Keratinocyte (primary cell): ENCODE measurements around the gene KDM8. TPM values are rescaled to one million over a fixed set of nuclear protein-coding genes. Genes with fewer than 3 reads are reported as not detected.

Source experiments
- DNase-seq: peaks from one replicate; pipeline ENCODE4 v3.0.0-alpha.2; 2011; ENCODE audit warnings: low read depth, missing footprints, low spot score
- FAIRE-seq: peaks from 2 replicates; lab custom pipeline; 2011; peaks lifted over from hg19 to GRCh38; lab: Jason Lieb, UNC
- H2AFZ ChIP-seq: 2 replicates; pipeline ENCODE4 v1.6.0; 2012; ENCODE audit warnings: low read length, control low read depth, inconsistent platforms; ENCODE audit not compliant: control insufficient read depth
- H3K27ac ChIP-seq: 2 replicates; pipeline ENCODE4 v1.5.1; 2011; ENCODE audit warnings: low read length; ENCODE audit not compliant: control insufficient read depth, insufficient read depth
- H3K27me3 ChIP-seq: 3 replicates; pipeline ENCODE4 v1.6.0; 2011; ENCODE audit warnings: low read length; ENCODE audit not compliant: control insufficient read depth, insufficient read depth; ENCODE audit errors: extremely low read depth
- H3K36me3 ChIP-seq, 2 experiments: 2 replicates in 1 of 2; 3 replicates in 1 of 2; pipeline ENCODE4 v1.5.1; 2011; ENCODE audit warnings: low read length in 2 of 2, mild to moderate bottlenecking in 1 of 2; ENCODE audit not compliant: control insufficient read depth in 2 of 2, insufficient read depth in 2 of 2; ENCODE audit errors: extremely low read depth in 1 of 2
- H3K4me1 ChIP-seq: 3 replicates; pipeline ENCODE4 v1.5.1; 2011; ENCODE audit warnings: low read length; ENCODE audit not compliant: control insufficient read depth, insufficient read depth; ENCODE audit errors: extremely low read depth
- H3K4me2 ChIP-seq: 3 replicates; pipeline ENCODE4 v1.6.0; 2011; ENCODE audit warnings: low read depth, low read length; ENCODE audit not compliant: control insufficient read depth, insufficient read depth; ENCODE audit errors: extremely low read depth
- H3K4me3 ChIP-seq, 3 experiments: fragments of 200-600 bp in 1 of 3; sonication (generic) in 1 of 3; 2 replicates in 2 of 3; 3 replicates in 1 of 3; pipeline ENCODE4 v1.5.1; 2011 to 2016; ENCODE audit warnings: low read length in 3 of 3, mild to moderate bottlenecking in 3 of 3, control low read depth in 2 of 3, inconsistent platforms in 1 of 3, low read depth in 1 of 3, mixed read lengths in 1 of 3, mixed run types in 1 of 3, moderate library complexity in 1 of 3; ENCODE audit not compliant: control insufficient read depth in 2 of 3, insufficient read depth in 2 of 3; ENCODE audit errors: extremely low read depth in 1 of 3
- H3K79me2 ChIP-seq: 2 replicates; pipeline ENCODE4 v1.6.0; 2012; ENCODE audit warnings: low read length; ENCODE audit not compliant: control insufficient read depth, insufficient read depth
- H3K9ac ChIP-seq: 3 replicates; pipeline ENCODE4 v1.6.0; 2011; ENCODE audit warnings: low read length; ENCODE audit not compliant: control insufficient read depth, insufficient read depth; ENCODE audit errors: extremely low read depth
- H3K9me1 ChIP-seq: 3 replicates; pipeline ENCODE4 v1.6.0; 2011; ENCODE audit warnings: low read length; ENCODE audit not compliant: control insufficient read depth, insufficient read depth; ENCODE audit errors: extremely low read depth
- H3K9me3 ChIP-seq: 2 replicates; pipeline ENCODE4 v1.5.1; 2012; ENCODE audit warnings: low read depth, low read length; ENCODE audit not compliant: control insufficient read depth
- H4K20me1 ChIP-seq: 3 replicates; pipeline ENCODE4 v1.6.0; 2011; ENCODE audit warnings: low read length; ENCODE audit not compliant: control insufficient read depth, insufficient read depth; ENCODE audit errors: extremely low read depth
- CTCF ChIP-seq, 3 experiments: IDR thresholded peaks in 1 of 3; conservative IDR thresholded peaks in 1 of 3; optimal IDR thresholded peaks in 1 of 3; 2 replicates in 2 of 3; 3 replicates in 1 of 3; pipeline versions ENCODE3 to v1.5.1; 2011; ENCODE audit warnings: low read length in 3 of 3, mild to moderate bottlenecking in 3 of 3, moderate library complexity in 2 of 3, control low read depth in 1 of 3, inconsistent platforms in 1 of 3; ENCODE audit not compliant: insufficient read depth in 2 of 3; ENCODE audit errors: extremely low read depth in 1 of 3
- EZH2 ChIP-seq: IDR thresholded peaks from one replicate; pipeline ENCODE4 v1.6.1; 2012; ENCODE audit warnings: inconsistent platforms, mild to moderate bottlenecking, low read length, moderate library complexity
- dilution Hi-C: fragments of 300-500 bp; cut with MboI; formaldehyde crosslinking; loops from one replicate; pipeline ENCODE4 v1.7.0; 2020; ENCODE audit warnings: low sequenced_read_pairs; ENCODE audit not compliant: extremely low pct_ligation_motif_present
- polyA minus RNA-seq, 3 experiments: library from RNA; depleted of rRNA, polyadenylated mRNA; stranded (reverse); fragments of >200 nt; gene quantifications; 1 replicate in 1 of 3; 2 replicates in 1 of 3; 3 replicates in 1 of 3; pipeline ENCODE4 v1.2.3, GENCODE V29; 2011
- polyA plus RNA-seq, 5 experiments: library from polyadenylated mRNA; depleted of rRNA in 3 of 5; stranded (reverse) in 3 of 5; stranded (forward) in 1 of 5; unstranded in 1 of 5; fragments of >200 nt; gene quantifications; 1 replicate in 1 of 5; 2 replicates in 3 of 5; 3 replicates in 1 of 5; pipeline versions ENCODE4 v1.2.1 to v1.2.3, GENCODE V29; 2011 to 2012; ENCODE audit warnings: missing spikeins in 2 of 5, low read depth in 1 of 5, low replicate concordance in 1 of 5

The KDM8 gene
- polyA plus RNA-seq (1.5 to 2.3 TPM (median 2.0 TPM) in 3 replicates), polyA minus RNA-seq (1.2 to 4.4 TPM (median 1.9 TPM) in 3 replicates)
- polyA plus RNA-seq (2011; ENCODE audit: low read depth): 0.42 TPM
- 0.56 and 1.2 TPM in 2 replicates for polyA plus RNA-seq (2011; cell fraction: cytosol; rRNA removed)
- 4.0 and 4.1 TPM in 2 replicates for polyA plus RNA-seq (2011; cell fraction: nucleus; rRNA removed)
- polyA plus RNA-seq (2012; ENCODE audit: low replicate concordance): 0.59 and 2.5 TPM in 2 replicates
- not detected for polyA minus RNA-seq (2011; cell fraction: cytosol; rRNA and poly(A)+ RNA removed)
- 3.0 and 4.3 TPM in 2 replicates for polyA minus RNA-seq (2011; cell fraction: nucleus; rRNA and poly(A)+ RNA removed)

DNA sequence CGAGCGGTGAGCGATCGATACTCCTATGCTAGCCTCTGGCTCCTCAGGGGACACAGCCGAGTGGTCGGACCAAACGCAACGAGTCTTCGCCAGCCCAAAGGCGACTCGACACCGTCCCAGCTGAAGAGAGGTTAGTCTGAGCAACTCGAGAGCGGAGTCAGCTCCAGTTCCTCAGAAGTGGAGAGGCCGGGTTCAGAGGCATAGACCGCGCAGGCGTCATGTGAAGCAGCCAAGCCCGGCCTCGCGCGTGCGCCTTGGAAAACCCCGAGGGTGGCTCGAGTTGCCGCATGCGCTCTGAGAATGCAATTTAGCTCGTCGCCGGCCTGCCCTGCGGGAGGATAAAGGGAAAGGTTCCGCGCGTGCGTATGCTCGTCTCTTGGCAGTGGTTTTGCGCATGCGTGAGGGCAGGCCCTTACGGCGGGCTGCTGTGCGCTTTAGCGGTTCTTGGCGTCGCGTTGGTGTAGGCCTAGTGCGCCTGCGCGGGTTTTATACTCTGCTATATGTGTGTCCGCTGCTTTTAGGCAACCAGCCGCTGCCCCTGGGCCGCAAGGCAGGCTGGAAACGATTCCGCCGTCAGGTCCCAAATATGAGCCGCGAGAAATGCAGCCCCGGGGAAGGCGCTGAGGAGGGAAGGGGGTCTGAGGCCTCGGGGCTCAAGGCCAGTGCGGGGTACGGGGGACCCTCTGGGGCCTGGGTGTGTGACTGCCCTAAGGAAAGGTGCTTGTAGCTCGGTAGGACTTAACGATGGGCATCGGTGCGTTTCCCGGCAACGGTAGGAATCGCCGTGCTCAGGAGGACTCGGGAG is at the start of gene KDM8:
Gene KDM8 (plus strand): TSS at position 20 of the 805 bp plus-strand sequence. CDS start 6,598 bp downstream, outside the sequence.
- Histone ChIP-seq H3K4me2 (peak within 1 kb of the TSS; percentile 98), H3K9me1 (no peaks in the 10 kb centered on the region), H2AFZ (peak within 1 kb of the TSS; percentile 100), H3K4me1 (peaks cover 12% of the 10 kb centered on the region), H3K9ac (peak within 1 kb of the TSS; percentile 98), H3K79me2 (no peaks in the 10 kb centered on the region), H3K9me3 (no peaks in the 10 kb centered on the region), H3K4me3 (peak within 1 kb of the TSS; percentile 53 to 93 (median 90)), H3K36me3 (no peaks in the 10 kb centered on the region), H3K27me3 (no peaks in the 10 kb centered on the region), H3K27ac (peak within 1 kb of the TSS; percentile 98), H4K20me1 (no peaks in the 10 kb centered on the region)
- dilution Hi-C loops: no loop called here
- no peak for TF ChIP-seq CTCF (optimal IDR thresholded peaks at IDR 0.05 in 1 of 3, IDR thresholded peaks at IDR 0.05 in 1 of 3, conservative IDR thresholded peaks at IDR 0.05 in 1 of 3; ENCODE audit: extremely low read depth in 1 of 3, insufficient read depth in 2 of 3, low read length in 3 of 3)
- TF ChIP-seq EZH2: no peak
- peak; percentile 72 for FAIRE-seq
- peak; percentile 97 for DNase-seq

DNA sequence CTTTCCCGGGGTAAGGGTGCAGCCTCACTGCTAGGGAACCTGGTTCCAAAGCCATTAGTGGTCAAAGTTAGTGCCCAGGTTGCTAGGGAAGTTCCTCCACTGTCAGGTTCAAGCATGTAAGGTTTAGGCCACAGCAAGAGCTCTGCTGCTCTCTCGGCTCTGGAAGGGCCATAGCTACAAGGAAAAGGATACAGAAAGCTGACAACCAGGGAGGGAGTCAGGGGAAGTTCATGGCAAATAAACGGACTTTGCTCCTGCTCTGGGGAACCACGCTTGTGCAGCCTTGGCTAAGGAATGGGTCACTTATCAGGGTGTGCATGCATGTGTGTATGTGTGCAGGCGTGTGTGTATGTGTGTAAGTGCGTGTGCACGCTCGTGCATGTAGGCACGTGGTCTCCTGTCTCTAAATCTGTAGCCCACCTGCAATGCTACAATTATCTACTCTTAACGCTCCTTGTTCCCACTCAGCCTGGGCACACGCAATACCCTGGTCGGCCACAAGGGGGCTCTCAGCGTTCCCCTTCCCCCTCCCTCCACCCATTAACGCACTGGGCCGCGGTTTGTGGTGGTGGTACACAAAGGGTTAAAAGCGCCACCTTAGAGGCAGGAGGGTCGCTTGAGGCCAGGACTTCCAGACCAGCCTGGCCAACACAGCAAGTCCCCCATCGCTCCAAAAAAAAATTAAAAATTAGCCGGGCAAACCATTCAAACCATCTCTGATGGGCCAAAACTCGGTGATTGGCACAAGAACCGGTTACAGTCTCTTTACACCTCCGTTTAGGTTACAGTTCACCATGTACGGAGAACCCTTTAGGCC is 48.4 kb upstream of the KDM8 start:
- no peaks in the 10 kb centered on the region for H3K9me1 ChIP-seq
- H2AFZ ChIP-seq: peak overlapping the region; percentile 22
- no peak for DNase-seq
- H3K4me2 ChIP-seq: peak overlapping the region; percentile 16
- H3K36me3 ChIP-seq: no peaks in the 10 kb centered on the region
- H4K20me1 ChIP-seq: no peaks in the 10 kb centered on the region
- H3K4me3 ChIP-seq: no peak overlapping the region
- H3K4me1 ChIP-seq: no peaks in the 10 kb centered on the region
- FAIRE-seq: no peak
- TF ChIP-seq EZH2 (no peak), CTCF (optimal IDR thresholded peaks at IDR 0.05 in 1 of 3, IDR thresholded peaks at IDR 0.05 in 1 of 3, conservative IDR thresholded peaks at IDR 0.05 in 1 of 3; ENCODE audit: extremely low read depth in 1 of 3, insufficient read depth in 2 of 3, low read length in 3 of 3) (peak; percentile 94 to 98 (median 97))
- dilution Hi-C loops: no loop called here
- H3K9ac ChIP-seq: no peak overlapping the region
- no peaks in the 10 kb centered on the region for H3K79me2 ChIP-seq
- H3K9me3 ChIP-seq: no peaks in the 10 kb centered on the region
- no peak overlapping the region for H3K27ac ChIP-seq
- no peaks in the 10 kb centered on the region for H3K27me3 ChIP-seq
